Measurements from ENCODE around the gene LEMD3. TPM values are rescaled to one million over a fixed set of nuclear protein-coding genes. Genes with fewer than 3 reads are reported as not detected.
A peak's percentile ranks its signal among the peaks of the same experiment; 100 is the strongest.

LEMD3 gene
- total RNA-seq, 2 experiments from 2014 or later: 19.5 to 23.2 TPM

DNA sequence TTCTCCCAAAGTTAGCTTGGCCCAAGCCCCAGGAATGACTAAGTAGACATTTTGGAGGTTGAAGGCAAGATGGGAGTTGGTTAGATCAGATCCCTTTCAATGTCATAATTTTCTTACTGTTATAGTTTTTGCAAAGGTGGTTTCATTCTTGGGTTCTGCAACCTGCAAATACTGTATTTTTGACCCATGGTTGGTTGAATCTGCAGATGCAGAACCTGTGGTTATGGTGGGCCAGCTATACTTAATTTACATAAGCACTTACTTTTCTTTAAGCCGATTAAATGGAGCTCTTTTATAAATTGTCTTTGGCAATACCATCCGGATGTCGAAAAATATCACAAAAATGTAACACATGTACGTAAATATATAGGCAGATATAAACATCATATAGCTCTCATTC, 25.6 kb downstream of the LEMD3 start:
- no peak for ATAC-seq
- Mint-ChIP-seq H3K4me3 (no peak overlapping the region), H3K36me3 (ENCODE audit: low read depth) (peaks cover 61% of the 10 kb centered on the region), H3K27me3 (no peaks in the 10 kb centered on the region), H3K27ac (no peak overlapping the region), H3K9me3 (peaks cover 28% of the 10 kb centered on the region), H3K4me1 (ENCODE audit: low read depth) (peaks cover 68% of the 10 kb centered on the region)
- POLR2A ChIA-PET: interaction anchor here (1.9 kb wide), 1 partner anchor 25 kb away, joined by 9 read pairs; the partner anchor contains the start of gene LEMD3
- intact Hi-C loops (cut with micrococcal nuclease): no loop called here
- no peak for DNase-seq
- TF ChIP-seq, protein P1, sequence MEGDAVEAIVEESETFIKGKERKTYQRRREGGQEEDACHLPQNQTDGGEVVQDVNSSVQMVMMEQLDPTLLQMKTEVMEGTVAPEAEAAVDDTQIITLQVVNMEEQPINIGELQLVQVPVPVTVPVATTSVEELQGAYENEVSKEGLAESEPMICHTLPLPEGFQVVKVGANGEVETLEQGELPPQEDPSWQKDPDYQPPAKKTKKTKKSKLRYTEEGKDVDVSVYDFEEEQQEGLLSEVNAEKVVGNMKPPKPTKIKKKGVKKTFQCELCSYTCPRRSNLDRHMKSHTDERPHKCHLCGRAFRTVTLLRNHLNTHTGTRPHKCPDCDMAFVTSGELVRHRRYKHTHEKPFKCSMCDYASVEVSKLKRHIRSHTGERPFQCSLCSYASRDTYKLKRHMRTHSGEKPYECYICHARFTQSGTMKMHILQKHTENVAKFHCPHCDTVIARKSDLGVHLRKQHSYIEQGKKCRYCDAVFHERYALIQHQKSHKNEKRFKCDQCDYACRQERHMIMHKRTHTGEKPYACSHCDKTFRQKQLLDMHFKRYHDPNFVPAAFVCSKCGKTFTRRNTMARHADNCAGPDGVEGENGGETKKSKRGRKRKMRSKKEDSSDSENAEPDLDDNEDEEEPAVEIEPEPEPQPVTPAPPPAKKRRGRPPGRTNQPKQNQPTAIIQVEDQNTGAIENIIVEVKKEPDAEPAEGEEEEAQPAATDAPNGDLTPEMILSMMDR (IDR thresholded peaks at IDR 0.05): no peak
- CTCF ChIA-PET: interaction anchor here (1.0 to 1.5 kb wide), 4 partner anchors 22 to 37 kb away, joined by 3 to 6 read pairs (median 4); partner anchors contain the start of gene LEMD3

DNA sequence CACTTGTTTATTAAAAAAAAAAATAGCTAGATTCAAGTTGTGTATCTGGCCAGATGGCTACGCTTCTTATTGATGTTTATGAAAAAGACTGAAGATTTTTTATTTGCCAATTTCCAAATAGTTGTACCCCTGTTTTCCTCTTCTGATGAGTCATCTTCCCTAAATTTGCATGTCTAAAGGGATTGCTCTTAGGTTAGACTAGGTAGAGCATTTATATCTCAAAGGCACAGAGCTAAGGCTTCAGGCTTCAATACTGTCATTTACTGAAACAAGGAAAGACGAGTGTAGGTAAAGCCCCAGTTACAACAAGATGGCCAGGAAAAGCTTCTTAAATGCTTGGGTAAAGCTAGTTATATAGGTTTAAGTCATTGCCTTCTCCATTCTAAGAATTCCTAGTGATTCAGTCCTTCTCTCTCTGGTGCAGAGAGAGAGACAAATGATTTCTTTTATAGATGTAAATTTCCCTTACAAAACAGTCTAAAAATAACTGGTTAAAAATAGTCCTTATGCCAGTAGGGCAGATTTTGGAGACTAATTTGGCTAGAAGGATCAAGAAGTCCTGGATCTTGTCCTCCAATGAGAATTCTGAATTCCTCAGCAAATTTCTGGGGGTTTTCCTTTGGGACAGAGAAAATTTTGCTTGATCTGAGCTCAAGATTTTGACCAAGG, 26.1 kb downstream of the LEMD3 start:
- Mint-ChIP-seq H3K27ac (peak overlapping the region; percentile 30), H3K4me3 (no peak overlapping the region), H3K9me3 (peaks cover 28% of the 10 kb centered on the region), H3K36me3 (ENCODE audit: low read depth) (peaks cover 64% of the 10 kb centered on the region), H3K4me1 (ENCODE audit: low read depth) (peaks cover 69% of the 10 kb centered on the region), H3K27me3 (no peaks in the 10 kb centered on the region)
- ChIA-PET CTCF (interaction anchor here (1.0 to 1.6 kb wide), 6 partner anchors 8 to 401 kb away, joined by 3 to 6 read pairs (median 4); no protein-coding TSS in a partner anchor), POLR2A (interaction anchor here (0.5 to 1.9 kb wide), 2 partner anchors 26 to 974 kb away, joined by 3 to 9 read pairs; partner anchors contain the start of genes LEMD3 and TMBIM4)
- intact Hi-C loops (cut with micrococcal nuclease): no loop called here
- TF ChIP-seq, protein P1 (IDR thresholded peaks at IDR 0.05): no peak
- DNase-seq (no peak), ATAC-seq (no peak)

- TF ChIP-seq, protein P1 (IDR thresholded peaks at IDR 0.05): no peak
- intact Hi-C loops (cut with micrococcal nuclease): no loop called here
- H3K27ac Mint-ChIP-seq: peak overlapping the region; percentile 78
- H3K4me3 Mint-ChIP-seq: no peak overlapping the region
- ATAC-seq: peak; percentile 78
- H3K27me3 Mint-ChIP-seq: no peaks in the 10 kb centered on the region
- ChIA-PET CTCF (interaction anchor here (1.4 to 1.6 kb wide), 2 partner anchors 10 to 11 kb away, joined by 4 read pairs; no protein-coding TSS in a partner anchor), POLR2A (no interaction called here)
- DNase-seq: no peak
- peaks cover 71% of the 10 kb centered on the region for H3K4me1 Mint-ChIP-seq (ENCODE audit: low read depth)
- peaks cover 28% of the 10 kb centered on the region for H3K9me3 Mint-ChIP-seq
- H3K36me3 Mint-ChIP-seq (ENCODE audit: low read depth): peaks cover 67% of the 10 kb centered on the region
Observed at GRCh38 chr12:65196762-65197567, 27.6 kb downstream of the LEMD3 start.

DNA sequence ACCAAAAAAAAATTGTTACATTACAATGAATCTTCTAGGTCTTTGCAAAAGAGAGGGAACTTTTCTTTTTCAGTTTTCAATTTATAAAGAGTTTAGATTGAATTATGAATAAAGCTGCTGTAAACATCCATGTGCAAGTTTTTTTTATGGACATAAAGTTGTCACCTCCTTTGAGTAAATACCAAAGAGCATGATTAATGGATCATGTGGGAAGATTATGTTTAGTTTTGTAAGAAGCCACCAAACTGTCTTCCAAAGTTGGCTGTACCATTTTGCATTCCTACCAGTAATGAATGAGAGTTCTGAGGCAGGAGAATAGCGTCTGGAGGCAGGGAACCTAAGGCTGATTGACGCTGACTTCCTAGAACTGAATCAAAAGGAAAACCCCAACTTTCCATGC, 30.2 kb downstream of the LEMD3 start:
- Mint-ChIP-seq H3K27me3 (no peaks in the 10 kb centered on the region), H3K4me3 (no peak overlapping the region), H3K36me3 (ENCODE audit: low read depth) (peaks cover 66% of the 10 kb centered on the region), H3K9me3 (peaks cover 20% of the 10 kb centered on the region), H3K4me1 (ENCODE audit: low read depth) (peaks cover 72% of the 10 kb centered on the region), H3K27ac (no peak overlapping the region)
- TF ChIP-seq, protein P1 (IDR thresholded peaks at IDR 0.05): no peak
- POLR2A ChIA-PET: no interaction called here
- DNase-seq (no peak), ATAC-seq (no peak)
- CTCF ChIA-PET: no interaction called here
- intact Hi-C loops (cut with micrococcal nuclease): no loop called here

Measured in activated CD8-positive, alpha-beta T cell treated with anti-CD3 and anti-CD28 coated beads for 36 hours (primary cell).